Memory B cell (primary cell): Measurements from ENCODE around the gene CACNA2D2.

Experiments used
- ATAC-seq: fragments of 150-1000 bp; cut with Tn5 transposase; 2 replicates; pipeline ENCODE4 v1.10.0; 2021; ENCODE audit warnings: low read depth, mild to moderate bottlenecking, moderate library complexity
- DNase-seq, 2 donors: peaks; one replicate each; pipeline ENCODE4 v3.0.0; 2022; ENCODE audit warnings: low spot score in 2 of 2
- H3K27ac Mint-ChIP-seq: one replicate; pipeline ENCODE4 v1.8.0; 2022; ENCODE audit warnings: mild to moderate bottlenecking, moderate library complexity, mixed read lengths
- H3K27me3 Mint-ChIP-seq: one replicate; pipeline ENCODE4 v1.8.0; 2022; ENCODE audit warnings: mixed read lengths
- H3K36me3 Mint-ChIP-seq: one replicate; pipeline ENCODE4 v1.8.0; 2022; ENCODE audit warnings: mild to moderate bottlenecking, mixed read lengths
- H3K4me1 Mint-ChIP-seq: one replicate; pipeline ENCODE4 v1.8.0; 2022; ENCODE audit warnings: mixed read lengths
- H3K4me3 Mint-ChIP-seq: one replicate; pipeline ENCODE4 v1.8.0; 2022; ENCODE audit warnings: mild to moderate bottlenecking, moderate library complexity, mixed read lengths
- H3K9me3 Mint-ChIP-seq: one replicate; pipeline ENCODE4 v1.8.0; 2022; ENCODE audit warnings: mixed read lengths

Gene CACNA2D2

GRCh38 chr3:50428007-50428633 is 75.3 kb downstream of the CACNA2D2 start:
- Mint-ChIP-seq H3K27me3 (peaks cover 10% of the 10 kb centered on the region), H3K4me3 (no peak overlapping the region), H3K27ac (no peak overlapping the region), H3K36me3 (no peaks in the 10 kb centered on the region), H3K4me1 (no peaks in the 10 kb centered on the region), H3K9me3 (no peaks in the 10 kb centered on the region)
- DNase-seq (no peak), ATAC-seq (no peak)

GRCh38 chr3:50427217-50427616 is 76.2 kb downstream of the CACNA2D2 start:
- Mint-ChIP-seq H3K9me3 (no peaks in the 10 kb centered on the region), H3K4me3 (no peak overlapping the region), H3K4me1 (no peaks in the 10 kb centered on the region), H3K36me3 (no peaks in the 10 kb centered on the region), H3K27me3 (peaks cover 9% of the 10 kb centered on the region), H3K27ac (no peak overlapping the region)
- DNase-seq (no peak), ATAC-seq (no peak)

- H3K4me3 Mint-ChIP-seq: no peak overlapping the region
- no peaks in the 10 kb centered on the region for H3K9me3 Mint-ChIP-seq
- H3K36me3 Mint-ChIP-seq: no peaks in the 10 kb centered on the region
- DNase-seq: no peak
- no peaks in the 10 kb centered on the region for H3K4me1 Mint-ChIP-seq
- peaks cover 9% of the 10 kb centered on the region for H3K27me3 Mint-ChIP-seq
- no peak for ATAC-seq
- no peak overlapping the region for H3K27ac Mint-ChIP-seq
Observed at GRCh38 chr3:50425911-50426310, 77.5 kb downstream of the CACNA2D2 start.

GRCh38 chr3:50423543-50423942 is 79.9 kb downstream of the CACNA2D2 start:
- peaks cover 12% of the 10 kb centered on the region for H3K27me3 Mint-ChIP-seq
- no peak overlapping the region for H3K27ac Mint-ChIP-seq
- no peak for ATAC-seq

GRCh38 chr3:50422153-50422552 is 81.3 kb downstream of the CACNA2D2 start:
- Mint-ChIP-seq H3K4me3 (no peak overlapping the region), H3K27ac (no peak overlapping the region), H3K36me3 (no peaks in the 10 kb centered on the region), H3K4me1 (no peaks in the 10 kb centered on the region), H3K9me3 (no peaks in the 10 kb centered on the region), H3K27me3 (peaks cover 14% of the 10 kb centered on the region)
- DNase-seq (no peak), ATAC-seq (no peak)

More at GRCh38 chr3:50423543-50423942, 79.9 kb downstream of the CACNA2D2 start:
- H3K4me3 Mint-ChIP-seq: no peak overlapping the region
- no peaks in the 10 kb centered on the region for H3K9me3 Mint-ChIP-seq
- DNase-seq: no peak
- H3K36me3 Mint-ChIP-seq: no peaks in the 10 kb centered on the region
- H3K4me1 Mint-ChIP-seq: no peaks in the 10 kb centered on the region

- H3K4me3 Mint-ChIP-seq: no peak overlapping the region
- peaks cover 9% of the 10 kb centered on the region for H3K27me3 Mint-ChIP-seq
- H3K9me3 Mint-ChIP-seq: no peaks in the 10 kb centered on the region
- H3K27ac Mint-ChIP-seq: no peak overlapping the region
- ATAC-seq (no peak), DNase-seq (no peak)
- H3K4me1 Mint-ChIP-seq: no peaks in the 10 kb centered on the region
- no peaks in the 10 kb centered on the region for H3K36me3 Mint-ChIP-seq
Observed at GRCh38 chr3:50419595-50420370, 83.7 kb downstream of the CACNA2D2 start.

- no peak overlapping the region for H3K4me3 Mint-ChIP-seq
- H3K4me1 Mint-ChIP-seq: no peaks in the 10 kb centered on the region
- H3K36me3 Mint-ChIP-seq: no peaks in the 10 kb centered on the region
- peaks cover 9% of the 10 kb centered on the region for H3K27me3 Mint-ChIP-seq
- H3K27ac Mint-ChIP-seq: no peak overlapping the region
- ATAC-seq (no peak), DNase-seq (no peak)
- no peaks in the 10 kb centered on the region for H3K9me3 Mint-ChIP-seq
Observed at GRCh38 chr3:50418850-50419249, 84.6 kb downstream of the CACNA2D2 start.

- no peak overlapping the region for H3K4me3 Mint-ChIP-seq
- DNase-seq (no peak), ATAC-seq (no peak)
- H3K27ac Mint-ChIP-seq: no peak overlapping the region
- no peaks in the 10 kb centered on the region for H3K4me1 Mint-ChIP-seq
- H3K9me3 Mint-ChIP-seq: no peaks in the 10 kb centered on the region
- H3K36me3 Mint-ChIP-seq: no peaks in the 10 kb centered on the region
- peaks cover 9% of the 10 kb centered on the region for H3K27me3 Mint-ChIP-seq
Observed at GRCh38 chr3:50417637-50418033, 85.8 kb downstream of the CACNA2D2 start.

- Mint-ChIP-seq H3K36me3 (no peaks in the 10 kb centered on the region), H3K27me3 (peaks cover 9% of the 10 kb centered on the region), H3K27ac (no peak overlapping the region), H3K4me1 (no peaks in the 10 kb centered on the region), H3K9me3 (no peaks in the 10 kb centered on the region), H3K4me3 (no peak overlapping the region)
- DNase-seq (no peak), ATAC-seq (no peak)
Observed at GRCh38 chr3:50416736-50417636, 86.4 kb downstream of the CACNA2D2 start.

- Mint-ChIP-seq H3K9me3 (no peaks in the 10 kb centered on the region), H3K4me1 (no peaks in the 10 kb centered on the region), H3K27me3 (peaks cover 13% of the 10 kb centered on the region), H3K4me3 (no peak overlapping the region), H3K36me3 (no peaks in the 10 kb centered on the region), H3K27ac (no peak overlapping the region)
- no peak for ATAC-seq
- DNase-seq: no peak
Observed at GRCh38 chr3:50415816-50416215, 87.6 kb downstream of the CACNA2D2 start.

GRCh38 chr3:50415061-50415460 is 88.4 kb downstream of the CACNA2D2 start:
- Mint-ChIP-seq H3K4me1 (no peaks in the 10 kb centered on the region), H3K4me3 (no peak overlapping the region), H3K27me3 (peaks cover 17% of the 10 kb centered on the region), H3K27ac (no peak overlapping the region), H3K9me3 (no peaks in the 10 kb centered on the region), H3K36me3 (no peaks in the 10 kb centered on the region)
- DNase-seq (no peak), ATAC-seq (no peak)

- DNase-seq (no peak), ATAC-seq (no peak)
- Mint-ChIP-seq H3K27ac (no peak overlapping the region), H3K9me3 (no peaks in the 10 kb centered on the region), H3K4me3 (no peak overlapping the region), H3K4me1 (no peaks in the 10 kb centered on the region), H3K27me3 (peaks cover 17% of the 10 kb centered on the region), H3K36me3 (no peaks in the 10 kb centered on the region)
Observed at GRCh38 chr3:50414616-50415015, 88.8 kb downstream of the CACNA2D2 start.

GRCh38 chr3:50412231-50412754 is 91.1 kb downstream of the CACNA2D2 start:
- Mint-ChIP-seq H3K27ac (no peak overlapping the region), H3K27me3 (peaks cover 12% of the 10 kb centered on the region), H3K9me3 (no peaks in the 10 kb centered on the region), H3K4me3 (no peak overlapping the region), H3K4me1 (no peaks in the 10 kb centered on the region), H3K36me3 (no peaks in the 10 kb centered on the region)
- no peak for DNase-seq
- no peak for ATAC-seq

GRCh38 chr3:50411229-50411628 is 92.2 kb downstream of the CACNA2D2 start:
- H3K27ac Mint-ChIP-seq: no peak overlapping the region
- H3K36me3 Mint-ChIP-seq: peaks cover 3% of the 10 kb centered on the region
- no peaks in the 10 kb centered on the region for H3K4me1 Mint-ChIP-seq
- H3K9me3 Mint-ChIP-seq: peaks cover 3% of the 10 kb centered on the region
- peaks cover 17% of the 10 kb centered on the region for H3K27me3 Mint-ChIP-seq
- ATAC-seq: no peak
- no peak overlapping the region for H3K4me3 Mint-ChIP-seq
- DNase-seq: no peak
